Renal pelvis (tissue), 4 donors: Measurements from ENCODE around the gene INPP4B. TPM values are rescaled to one million over a fixed set of nuclear protein-coding genes. Genes with fewer than 3 reads are reported as not detected.

Experiments used
- DNase-seq: peaks from one replicate; pipeline ENCODE4 v3.0.0-alpha.2; 2013
- polyA plus RNA-seq, 3 donors: library from polyadenylated mRNA; unstranded; fragments of 120-200 nt; gene quantifications; one replicate each; pipeline ENCODE4 v1.2.1, GENCODE V29; 2013; ENCODE audit not compliant: insufficient read length in 3 of 3

INPP4B gene
- polyA plus RNA-seq, 3 donors, result 8.4 to 9.4 (median 8.4) TPM

DNA sequence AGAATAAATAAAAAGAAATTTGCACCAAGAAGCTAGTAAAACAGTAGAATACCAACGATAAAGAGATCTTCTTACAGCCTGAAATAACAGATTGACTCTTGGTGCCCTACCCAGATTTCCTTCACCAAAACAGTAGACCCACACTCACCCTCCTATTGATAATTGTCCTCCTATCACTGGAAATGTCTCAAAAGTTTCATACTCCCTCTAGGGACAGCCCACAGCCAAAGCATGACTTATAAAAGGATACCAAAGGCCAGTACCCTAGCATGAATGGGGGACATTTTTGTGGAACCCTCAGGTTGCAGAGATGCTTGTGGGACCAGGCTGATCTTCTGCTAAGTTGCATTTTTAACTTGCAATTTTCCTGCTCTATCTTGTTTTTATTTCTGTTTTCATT lies 104.1 kb downstream of the INPP4B start:
- no peak for DNase-seq

DNA sequence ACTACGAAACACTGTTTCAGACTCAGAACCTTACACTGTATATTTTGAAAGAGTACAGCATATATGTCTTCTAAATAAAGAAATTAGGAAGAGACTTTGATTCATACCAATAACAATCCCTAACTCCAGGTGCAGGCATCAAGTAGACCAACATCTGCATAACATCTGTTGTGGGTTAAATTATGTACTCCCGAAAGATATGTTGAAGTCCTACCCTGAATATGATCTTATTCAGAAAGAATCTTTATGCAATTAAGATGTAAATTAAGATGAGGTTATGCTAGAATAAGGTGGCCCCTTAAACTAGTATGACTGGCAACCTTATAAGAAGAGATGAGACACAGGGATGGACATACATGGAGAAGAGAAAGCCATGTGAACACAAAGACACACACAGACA lies 117.9 kb downstream of the INPP4B start:
- DNase-seq, result no peak

- no peak for DNase-seq
Measured at GRCh38 chr4:142727149-142727548, 119.0 kb downstream of the INPP4B start.

DNA sequence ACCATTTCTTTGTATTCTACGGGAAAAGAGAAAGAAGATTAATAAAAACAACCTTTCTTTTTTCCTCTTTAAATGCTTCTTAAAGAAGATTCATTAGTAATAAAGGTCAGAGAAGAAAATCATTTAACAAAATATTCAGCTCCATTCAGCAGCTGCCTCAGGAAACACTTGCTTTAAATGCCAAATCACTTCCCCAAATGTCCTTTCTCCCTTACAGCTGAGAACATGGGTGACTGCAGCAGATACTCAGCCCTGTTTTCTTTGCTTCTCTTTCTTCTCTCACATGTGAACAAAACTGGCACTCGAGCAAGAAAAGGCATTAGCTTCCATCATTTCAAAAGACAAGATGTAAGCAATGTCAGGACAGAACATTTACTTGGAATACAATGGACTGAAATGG lies 120.2 kb downstream of the INPP4B start:
- no peak for DNase-seq

DNA sequence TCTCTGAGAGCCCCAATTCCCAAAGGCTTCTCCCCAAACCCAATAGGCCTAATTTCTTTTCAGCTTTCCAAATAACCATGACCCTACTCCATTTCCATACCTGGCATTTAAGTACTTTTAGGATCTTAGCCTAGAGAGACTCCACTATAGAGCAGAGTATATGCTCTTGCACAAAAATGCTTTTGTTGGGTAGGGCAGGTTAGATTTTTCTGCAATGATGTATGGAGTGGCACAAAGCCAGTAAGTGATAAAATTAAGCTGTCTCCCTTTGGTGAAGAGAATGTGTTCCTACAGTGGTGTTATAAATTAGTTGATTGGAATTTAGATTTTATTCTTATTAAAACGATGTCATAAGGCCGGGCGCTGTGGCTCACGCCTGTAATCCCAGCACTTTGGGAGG lies 124.9 kb downstream of the INPP4B start:
- no peak for DNase-seq

GRCh38 chr4:142719854-142720541 lies 126.1 kb downstream of the INPP4B start:
- no peak for DNase-seq

DNA sequence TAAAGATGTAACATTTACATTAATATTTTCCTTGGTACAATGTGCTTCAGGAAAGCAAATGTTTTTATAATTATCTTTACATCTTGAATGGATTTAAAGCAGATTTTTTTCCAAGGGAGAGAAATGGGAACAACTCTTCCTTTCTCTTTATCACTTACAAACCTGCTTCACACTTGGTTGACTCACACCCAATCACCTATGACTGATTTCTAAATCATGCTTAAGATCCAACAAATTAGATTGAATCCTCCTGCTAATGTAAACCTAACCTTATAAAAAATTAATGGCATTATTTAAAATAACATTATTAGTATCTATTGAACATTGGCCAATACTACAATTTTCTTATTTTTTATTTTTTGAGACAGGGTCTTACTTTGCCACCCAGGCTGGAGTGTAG lies 127.1 kb downstream of the INPP4B start:
- no peak for DNase-seq

GRCh38 chr4:142715727-142716126 lies 130.4 kb downstream of the INPP4B start:
- no peak for DNase-seq

DNA sequence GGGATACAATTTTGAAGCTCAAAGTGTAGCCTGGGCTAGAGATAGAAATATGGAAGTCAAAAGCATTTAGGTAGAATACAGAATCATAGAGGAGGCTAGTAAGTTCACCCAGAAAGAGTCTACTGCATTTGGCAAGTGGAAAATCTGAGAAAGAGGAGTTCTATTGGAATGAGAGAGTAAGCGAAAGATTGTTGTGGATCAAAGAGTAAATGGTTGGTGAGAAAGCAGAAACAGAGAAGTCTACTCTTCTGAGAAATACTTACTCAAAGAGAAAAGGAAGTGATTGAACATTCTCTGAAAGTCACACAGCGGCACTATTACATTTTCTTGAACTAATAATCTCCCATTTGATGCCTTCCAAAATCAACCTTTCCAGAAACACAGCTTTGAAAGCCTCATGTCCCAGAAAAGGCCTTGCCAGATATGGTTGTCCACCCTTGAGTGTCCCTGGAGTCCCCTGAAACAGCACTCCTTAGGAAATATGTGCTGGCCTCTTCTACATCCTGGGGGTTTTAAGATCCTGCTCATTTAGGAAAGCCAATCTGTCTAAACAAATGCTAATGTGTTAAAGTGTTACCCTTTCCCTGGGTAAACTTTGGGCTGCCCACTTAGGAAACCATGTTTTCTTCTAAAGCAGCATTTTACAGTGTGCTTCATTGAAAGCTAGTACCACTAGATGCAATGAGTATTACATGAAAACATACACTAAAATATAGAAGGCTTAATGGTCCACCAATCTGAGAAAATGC lies 132.6 kb downstream of the INPP4B start:
- no peak for DNase-seq

DNA sequence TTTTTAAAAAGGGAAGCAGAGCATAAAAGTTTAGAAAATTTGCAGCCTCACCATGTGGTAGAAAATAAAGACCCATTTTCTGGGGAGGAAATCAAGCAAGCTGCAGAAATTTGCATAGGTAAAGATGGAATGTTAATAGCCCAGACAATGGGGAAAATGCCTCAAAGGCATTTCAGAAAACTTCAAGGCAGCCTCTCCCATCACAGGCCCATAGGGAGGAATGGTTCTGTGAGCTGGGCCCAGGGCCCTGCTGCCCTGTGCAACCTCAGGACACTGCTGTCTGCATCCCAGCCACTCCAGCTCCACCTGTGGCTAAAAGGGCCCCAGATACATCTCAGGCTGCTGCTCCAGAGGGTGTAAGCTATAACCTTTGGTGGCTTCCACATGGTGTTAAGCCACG lies 137.9 kb downstream of the INPP4B start:
- DNase-seq, result no peak

DNA sequence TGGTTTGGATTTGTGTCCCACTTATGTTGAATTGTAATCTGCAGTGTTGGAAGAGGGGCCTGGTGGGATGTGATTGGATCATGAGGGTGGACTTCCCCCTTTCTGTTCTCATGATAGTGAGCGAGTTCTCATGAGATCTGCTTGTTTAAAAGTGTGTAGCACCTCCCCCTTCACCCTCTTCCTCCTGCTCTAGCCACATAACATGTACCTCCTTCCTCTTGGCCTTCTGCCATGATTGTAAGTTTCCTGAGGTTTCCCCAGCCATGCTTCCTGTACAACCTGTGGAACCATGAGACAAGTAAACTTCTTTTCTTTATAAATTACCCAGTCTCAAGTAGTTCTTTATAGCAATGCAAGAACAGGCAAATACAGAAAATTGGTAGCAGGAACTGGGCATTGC lies 138.7 kb downstream of the INPP4B start:
- no peak for DNase-seq

DNA sequence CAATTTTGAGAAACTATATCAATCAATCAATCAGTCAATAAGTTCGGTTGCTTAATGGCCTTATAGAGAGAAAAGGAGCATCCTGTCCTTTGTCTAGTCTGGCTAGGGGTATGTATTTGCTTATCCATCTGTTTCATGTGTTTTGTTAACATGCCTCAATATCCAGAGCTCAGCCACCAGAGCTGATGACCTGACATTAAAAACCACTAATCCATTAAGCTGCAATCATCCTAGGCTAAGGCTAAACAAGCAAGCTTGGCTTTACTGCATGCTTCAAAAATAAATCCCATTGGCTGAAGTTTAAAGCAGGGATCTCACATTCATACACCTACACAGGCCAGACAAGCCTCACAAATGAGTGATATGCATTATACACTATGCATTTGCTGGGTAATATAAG lies 139.7 kb downstream of the INPP4B start:
- no peak for DNase-seq

GRCh38 chr4:142705820-142706219 lies 140.3 kb downstream of the INPP4B start:
- DNase-seq, result no peak

GRCh38 chr4:142703694-142704309 lies 142.3 kb downstream of the INPP4B start:
- no peak for DNase-seq

- DNase-seq, result no peak
Measured at GRCh38 chr4:142701017-142701416, 145.1 kb downstream of the INPP4B start.

GRCh38 chr4:142700531-142700930 lies 145.6 kb downstream of the INPP4B start:
- no peak for DNase-seq

DNA sequence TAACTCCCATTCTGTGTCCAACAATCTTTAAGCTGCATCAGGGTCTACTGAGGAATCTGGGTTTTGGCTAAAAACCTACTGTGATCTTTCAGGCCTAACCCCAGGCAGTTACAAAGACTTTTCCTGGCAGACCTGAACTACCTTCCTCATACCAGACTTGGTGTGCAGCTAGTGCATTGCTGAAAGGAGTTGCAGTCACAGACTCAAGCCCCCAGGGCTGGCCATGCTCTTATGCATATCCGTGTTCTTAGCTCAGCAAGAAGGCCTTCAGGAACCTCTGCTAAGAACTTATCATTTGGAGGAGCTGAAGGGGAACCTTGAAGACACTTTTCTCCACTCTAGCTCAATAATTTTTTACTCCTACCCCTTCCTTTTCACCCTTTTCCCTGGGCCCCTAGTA lies 147.5 kb downstream of the INPP4B start:
- no peak for DNase-seq

GRCh38 chr4:142697928-142698327 lies 148.2 kb downstream of the INPP4B start:
- DNase-seq, result no peak

DNA sequence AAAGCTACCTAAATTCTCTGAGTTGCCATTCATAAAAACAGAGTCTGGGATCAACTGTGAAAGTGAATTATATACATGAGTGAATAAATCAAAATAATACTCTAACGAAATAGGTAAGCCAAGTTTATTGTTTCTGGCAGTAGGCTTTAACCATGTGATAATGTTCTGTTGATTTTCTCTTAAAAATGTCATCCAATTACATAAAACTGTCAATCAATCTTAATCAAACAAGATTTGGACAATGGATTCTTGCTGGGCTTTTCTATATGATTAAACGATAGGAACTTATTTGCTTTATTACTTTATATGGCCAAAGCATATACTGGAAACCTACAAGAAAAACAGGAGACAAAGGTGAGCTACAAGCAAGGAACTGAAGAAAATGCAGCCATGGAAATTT lies 148.8 kb downstream of the INPP4B start:
- no peak for DNase-seq

GRCh38 chr4:142696334-142697122 lies 149.6 kb downstream of the INPP4B start:
- DNase-seq, result no peak

DNA sequence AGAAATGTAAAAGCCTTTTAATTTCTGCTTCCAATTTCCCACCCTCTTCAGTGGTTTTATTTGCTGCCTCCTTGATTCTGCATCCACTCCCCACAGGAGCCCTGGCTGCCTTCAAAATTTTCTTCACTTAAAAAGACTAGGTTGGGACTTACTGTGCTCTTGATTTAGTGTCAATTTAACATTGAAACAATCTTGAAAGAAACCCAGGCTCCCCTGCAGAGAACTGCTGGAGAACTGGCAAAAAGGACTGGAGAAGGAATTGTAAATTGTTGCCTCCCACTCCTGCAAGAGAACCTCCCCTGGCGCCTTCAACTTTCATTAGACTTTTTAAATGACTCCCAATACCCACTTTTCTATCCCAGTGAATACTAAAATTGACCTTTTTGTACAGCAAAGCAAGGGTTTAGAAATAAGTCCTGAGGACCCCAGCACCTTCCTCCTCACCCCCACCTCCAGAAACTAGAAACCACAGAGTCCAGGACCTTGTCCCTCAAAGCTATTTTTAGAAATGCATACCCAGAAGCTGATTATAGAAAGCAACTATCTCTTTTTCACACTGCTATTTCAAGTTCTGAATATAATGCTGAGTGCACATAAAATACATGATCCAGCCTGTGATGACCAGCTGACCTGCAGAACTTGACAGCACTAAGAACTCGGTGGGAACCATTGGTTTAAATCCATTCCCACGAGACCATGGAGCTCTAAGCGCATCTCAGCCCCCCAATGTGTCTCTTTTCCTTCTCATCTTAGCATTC lies 155.5 kb downstream of the INPP4B start:
- DNase-seq, result no peak
